RWPE2 (cell line): ENCODE data around the gene HAPLN3.

Experiments
- ATAC-seq: fragments of 200-7000 bp; cut with Tn5 transposase; 3 replicates; pipeline ENCODE4 v1.9.1; 2021; ENCODE audit warnings: low read depth
- DNase-seq: peaks from one replicate; pipeline ENCODE4 v3.0.0-alpha.2; 2020; ENCODE audit warnings: low spot score
- H3K27ac ChIP-seq: fragments of 450-650 bp; 2 replicates; pipeline ENCODE4 v1.5.1; 2017; ENCODE audit warnings: mild to moderate bottlenecking; ENCODE audit not compliant: poor library complexity, severe bottlenecking
- H3K27me3 ChIP-seq: fragments of 250-450 bp; sonication (Bioruptor Pico); 2 replicates; pipeline ENCODE4 v1.5.1; 2021; ENCODE audit warnings: mild to moderate bottlenecking, moderate library complexity; ENCODE audit not compliant: insufficient read depth, poor library complexity, severe bottlenecking
- H3K36me3 ChIP-seq: fragments of 250-450 bp; sonication (Bioruptor Pico); 2 replicates; pipeline ENCODE4 v1.5.1; 2020; ENCODE audit warnings: low read depth, mild to moderate bottlenecking, moderate library complexity
- H3K4me1 ChIP-seq: fragments of 250-450 bp; sonication (Bioruptor Pico); 2 replicates; pipeline ENCODE4 v1.5.1; 2021; ENCODE audit warnings: mild to moderate bottlenecking, moderate library complexity; ENCODE audit not compliant: insufficient read depth, poor library complexity, severe bottlenecking
- H3K4me3 ChIP-seq: fragments of 250-450 bp; sonication (Bioruptor Pico); 2 replicates; pipeline ENCODE4 v1.5.1; 2021; ENCODE audit warnings: mild to moderate bottlenecking, moderate library complexity; ENCODE audit not compliant: severe bottlenecking
- H3K9me3 ChIP-seq: fragments of 250-450 bp; sonication (Bioruptor Pico); 2 replicates; pipeline ENCODE4 v1.5.1; 2021; ENCODE audit warnings: mild to moderate bottlenecking, moderate library complexity; ENCODE audit not compliant: severe bottlenecking
- CTCF ChIP-seq: fragments of 450-650 bp; IDR thresholded peaks from one replicate; pipeline ENCODE4 v1.5.1; 2017; ENCODE audit warnings: mild to moderate bottlenecking, moderate library complexity; ENCODE audit not compliant: poor library complexity, severe bottlenecking

HAPLN3 gene

GRCh38 chr15:88877415-88877814 lies 17.9 kb downstream of the HAPLN3 start:
- TF ChIP-seq CTCF: no peak
- no peaks in the 10 kb centered on the region for H3K27me3 ChIP-seq

GRCh38 chr15:88876573-88876972 lies 18.8 kb downstream of the HAPLN3 start:
- no peaks in the 10 kb centered on the region for H3K4me1 ChIP-seq
- no peak overlapping the region for H3K27ac ChIP-seq
- no peak for DNase-seq
- ATAC-seq: no peak
- no peaks in the 10 kb centered on the region for H3K27me3 ChIP-seq
- H3K36me3 ChIP-seq: no peaks in the 10 kb centered on the region
- no peak overlapping the region for H3K4me3 ChIP-seq
- no peaks in the 10 kb centered on the region for H3K9me3 ChIP-seq
- no peak for TF ChIP-seq CTCF

More at GRCh38 chr15:88877415-88877814, 17.9 kb downstream of the HAPLN3 start:
- Histone ChIP-seq H3K27ac (no peak overlapping the region), H3K36me3 (no peaks in the 10 kb centered on the region), H3K9me3 (no peaks in the 10 kb centered on the region), H3K4me1 (no peaks in the 10 kb centered on the region), H3K4me3 (no peak overlapping the region)
- DNase-seq: no peak
- no peak for ATAC-seq

GRCh38 chr15:88874684-88875083 lies 20.7 kb downstream of the HAPLN3 start:
- DNase-seq (no peak), ATAC-seq (no peak)
- no peak overlapping the region for H3K27ac ChIP-seq
- no peaks in the 10 kb centered on the region for H3K27me3 ChIP-seq
- no peak for TF ChIP-seq CTCF
- H3K36me3 ChIP-seq: no peaks in the 10 kb centered on the region
- no peak overlapping the region for H3K4me3 ChIP-seq
- no peaks in the 10 kb centered on the region for H3K4me1 ChIP-seq
- H3K9me3 ChIP-seq: no peaks in the 10 kb centered on the region

GRCh38 chr15:88874275-88874674 lies 21.1 kb downstream of the HAPLN3 start:
- Histone ChIP-seq H3K9me3 (no peaks in the 10 kb centered on the region), H3K4me3 (no peak overlapping the region), H3K4me1 (no peaks in the 10 kb centered on the region), H3K36me3 (no peaks in the 10 kb centered on the region), H3K27ac (no peak overlapping the region), H3K27me3 (no peaks in the 10 kb centered on the region)
- TF ChIP-seq CTCF: no peak
- ATAC-seq (no peak), DNase-seq (no peak)

GRCh38 chr15:88873786-88874185 lies 21.6 kb downstream of the HAPLN3 start:
- H3K4me1 ChIP-seq: no peaks in the 10 kb centered on the region
- ATAC-seq: no peak
- no peak overlapping the region for H3K4me3 ChIP-seq
- no peak for TF ChIP-seq CTCF
- no peak for DNase-seq
- H3K36me3 ChIP-seq: no peaks in the 10 kb centered on the region
- no peaks in the 10 kb centered on the region for H3K27me3 ChIP-seq
- H3K27ac ChIP-seq: no peak overlapping the region
- H3K9me3 ChIP-seq: no peaks in the 10 kb centered on the region
